ENCODE results near the gene TMEM221. TPM values are rescaled to one million over a fixed set of nuclear protein-coding genes. Genes with fewer than 3 reads are reported as not detected.

Gene TMEM221
- total and polyA plus RNA-seq, 9 of the 15 experiments (the other 6 are each of a cell fraction or from before 2014, with no cell fraction given), result 0.06 to 0.35 TPM; not detected in 7

DNA sequence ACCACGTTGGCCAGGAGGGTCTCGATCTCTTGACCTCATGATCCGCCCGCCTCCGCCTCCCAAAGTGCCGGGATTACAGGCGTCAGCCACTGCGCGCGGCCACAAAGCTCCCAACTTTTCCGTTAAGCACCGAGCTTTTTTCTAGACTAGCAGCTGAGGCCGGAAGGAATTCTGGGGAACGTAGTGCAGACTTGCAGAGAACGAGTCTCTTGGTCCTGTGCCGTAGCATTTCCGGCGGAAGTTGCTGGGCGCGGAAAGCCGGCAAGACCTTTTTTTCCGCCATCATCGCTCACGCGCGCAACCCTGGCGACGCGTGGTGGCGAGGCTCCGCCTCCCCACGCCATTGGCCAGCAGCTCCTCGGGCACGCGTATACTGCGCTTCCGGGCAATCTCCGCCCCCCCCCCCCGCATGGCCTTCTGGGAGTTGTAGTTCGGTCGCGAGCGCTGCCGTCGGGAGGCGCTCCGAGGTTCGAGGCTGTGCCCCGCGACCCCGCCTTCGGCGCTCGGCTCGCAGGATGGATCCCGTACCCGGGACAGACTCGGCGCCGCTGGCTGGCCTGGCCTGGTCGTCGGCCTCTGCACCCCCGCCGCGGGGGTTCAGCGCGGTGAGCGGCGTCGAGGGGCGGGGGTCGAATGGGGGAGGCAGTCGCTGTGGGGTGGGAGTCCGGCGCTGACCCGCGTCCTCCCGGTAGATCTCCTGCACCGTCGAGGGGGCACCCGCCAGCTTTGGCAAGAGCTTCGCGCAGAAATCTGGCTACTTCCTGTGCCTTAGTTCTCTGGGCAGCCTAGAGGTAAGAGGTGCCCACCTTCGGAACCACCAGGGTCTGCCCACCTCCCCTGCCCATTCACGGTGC is 28.6 kb downstream of the TMEM221 start, which contains the start of gene MVB12A (continued):
- TF ChIP-seq, protein P1, sequence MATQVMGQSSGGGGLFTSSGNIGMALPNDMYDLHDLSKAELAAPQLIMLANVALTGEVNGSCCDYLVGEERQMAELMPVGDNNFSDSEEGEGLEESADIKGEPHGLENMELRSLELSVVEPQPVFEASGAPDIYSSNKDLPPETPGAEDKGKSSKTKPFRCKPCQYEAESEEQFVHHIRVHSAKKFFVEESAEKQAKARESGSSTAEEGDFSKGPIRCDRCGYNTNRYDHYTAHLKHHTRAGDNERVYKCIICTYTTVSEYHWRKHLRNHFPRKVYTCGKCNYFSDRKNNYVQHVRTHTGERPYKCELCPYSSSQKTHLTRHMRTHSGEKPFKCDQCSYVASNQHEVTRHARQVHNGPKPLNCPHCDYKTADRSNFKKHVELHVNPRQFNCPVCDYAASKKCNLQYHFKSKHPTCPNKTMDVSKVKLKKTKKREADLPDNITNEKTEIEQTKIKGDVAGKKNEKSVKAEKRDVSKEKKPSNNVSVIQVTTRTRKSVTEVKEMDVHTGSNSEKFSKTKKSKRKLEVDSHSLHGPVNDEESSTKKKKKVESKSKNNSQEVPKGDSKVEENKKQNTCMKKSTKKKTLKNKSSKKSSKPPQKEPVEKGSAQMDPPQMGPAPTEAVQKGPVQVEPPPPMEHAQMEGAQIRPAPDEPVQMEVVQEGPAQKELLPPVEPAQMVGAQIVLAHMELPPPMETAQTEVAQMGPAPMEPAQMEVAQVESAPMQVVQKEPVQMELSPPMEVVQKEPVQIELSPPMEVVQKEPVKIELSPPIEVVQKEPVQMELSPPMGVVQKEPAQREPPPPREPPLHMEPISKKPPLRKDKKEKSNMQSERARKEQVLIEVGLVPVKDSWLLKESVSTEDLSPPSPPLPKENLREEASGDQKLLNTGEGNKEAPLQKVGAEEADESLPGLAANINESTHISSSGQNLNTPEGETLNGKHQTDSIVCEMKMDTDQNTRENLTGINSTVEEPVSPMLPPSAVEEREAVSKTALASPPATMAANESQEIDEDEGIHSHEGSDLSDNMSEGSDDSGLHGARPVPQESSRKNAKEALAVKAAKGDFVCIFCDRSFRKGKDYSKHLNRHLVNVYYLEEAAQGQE (IDR thresholded peaks at IDR 0.05; ENCODE audit: borderline replicate concordance), result no peak
- TF ChIP-seq, protein P1 (CRISPR knock-in tag; IDR thresholded peaks at IDR 0.05; ENCODE audit: low read depth), result peak; percentile 80; the same call in 1 of the 2 replicates
- TF ChIP-seq GABPA (tag; conservative IDR thresholded peaks at IDR 0.05; ENCODE audit: low read depth) (peak; percentile 98), ZNF146 (CRISPR knock-in tag; IDR thresholded peaks at IDR 0.05; ENCODE audit: unreplicated experiment) (no peak), ZNF764 (CRISPR knock-in tag; IDR thresholded peaks at IDR 0.05; ENCODE audit: low read depth) (no peak), ILK (tag; IDR thresholded peaks at IDR 0.05; ENCODE audit: borderline replicate concordance, low read depth) (no peak), ZNF282 (CRISPR knock-in tag; IDR thresholded peaks at IDR 0.05) (no peak), ZFX (CRISPR knock-in tag; IDR thresholded peaks at IDR 0.05) (peak; percentile 56), ZNF143 (CRISPR knock-in tag; IDR thresholded peaks at IDR 0.05) (peak; percentile 97), MTA1 (IDR thresholded peaks at IDR 0.05; ENCODE audit: borderline replicate concordance) (peak; percentile 85; the same call in 1 of the 2 replicates), ZNF239 (CRISPR knock-in tag; IDR thresholded peaks at IDR 0.05) (no peak), POLR2G (IDR thresholded peaks at IDR 0.05; ENCODE audit: low read depth, low read length) (peak; percentile 75), ZNF551 (CRISPR knock-in tag; IDR thresholded peaks at IDR 0.05) (no peak)
- TF ChIP-seq, protein P2, sequence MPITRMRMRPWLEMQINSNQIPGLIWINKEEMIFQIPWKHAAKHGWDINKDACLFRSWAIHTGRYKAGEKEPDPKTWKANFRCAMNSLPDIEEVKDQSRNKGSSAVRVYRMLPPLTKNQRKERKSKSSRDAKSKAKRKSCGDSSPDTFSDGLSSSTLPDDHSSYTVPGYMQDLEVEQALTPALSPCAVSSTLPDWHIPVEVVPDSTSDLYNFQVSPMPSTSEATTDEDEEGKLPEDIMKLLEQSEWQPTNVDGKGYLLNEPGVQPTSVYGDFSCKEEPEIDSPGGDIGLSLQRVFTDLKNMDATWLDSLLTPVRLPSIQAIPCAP (CRISPR knock-in tag; IDR thresholded peaks at IDR 0.05; ENCODE audit: borderline replicate concordance), result no peak

Measured in K562 (cell line).